ENCODE results near the gene POFUT2.

POFUT2 gene

DNA sequence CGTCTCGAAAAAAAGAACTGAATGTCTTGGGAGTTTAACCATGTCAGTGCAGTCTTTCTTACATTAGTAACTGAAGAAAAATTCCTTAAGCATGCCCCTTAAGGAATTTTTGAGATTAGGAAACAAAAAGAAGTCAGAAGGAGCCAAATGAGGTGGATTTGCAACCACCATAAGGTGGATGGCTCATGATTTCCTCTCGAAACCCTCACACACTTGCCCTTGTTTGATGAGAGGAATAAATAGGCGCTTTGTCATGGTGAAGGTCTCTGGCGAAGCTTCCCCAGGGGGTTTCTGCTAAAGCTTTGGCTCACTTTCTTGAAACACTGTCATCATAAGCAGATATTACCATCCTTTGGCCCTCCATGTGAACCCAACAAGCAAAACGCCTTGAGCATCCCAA lies 68.2 kb downstream of the POFUT2 start:
- no peak for TF ChIP-seq CTCF (IDR thresholded peaks at IDR 0.05; ENCODE audit: control insufficient read depth, extremely low read depth, insufficient read depth)
- no peak for DNase-seq (ENCODE audit: low read depth)
- no peak overlapping the region for H3K4me3 ChIP-seq (ENCODE audit: low read depth, low read length)

DNA sequence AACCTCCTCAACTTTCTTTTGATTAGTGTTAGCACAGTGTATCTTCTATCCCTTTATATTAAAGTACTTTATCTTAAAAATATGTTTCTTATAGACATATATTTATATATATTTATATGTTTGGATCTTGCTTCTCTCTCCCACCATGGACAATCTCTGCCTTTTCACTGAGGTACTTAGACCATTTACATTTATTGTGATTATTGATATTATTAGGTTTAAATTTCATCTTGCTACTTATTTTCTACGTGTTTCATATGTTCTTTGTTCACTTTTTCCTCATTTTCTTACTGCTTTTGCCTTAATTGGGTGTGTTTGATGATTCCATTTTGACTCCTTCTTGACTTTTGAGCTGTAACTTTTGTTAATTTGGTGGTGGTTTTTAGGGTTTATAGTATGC lies 70.7 kb downstream of the POFUT2 start:
- no peak for TF ChIP-seq CTCF (IDR thresholded peaks at IDR 0.05; ENCODE audit: control insufficient read depth, extremely low read depth, insufficient read depth)

DNA sequence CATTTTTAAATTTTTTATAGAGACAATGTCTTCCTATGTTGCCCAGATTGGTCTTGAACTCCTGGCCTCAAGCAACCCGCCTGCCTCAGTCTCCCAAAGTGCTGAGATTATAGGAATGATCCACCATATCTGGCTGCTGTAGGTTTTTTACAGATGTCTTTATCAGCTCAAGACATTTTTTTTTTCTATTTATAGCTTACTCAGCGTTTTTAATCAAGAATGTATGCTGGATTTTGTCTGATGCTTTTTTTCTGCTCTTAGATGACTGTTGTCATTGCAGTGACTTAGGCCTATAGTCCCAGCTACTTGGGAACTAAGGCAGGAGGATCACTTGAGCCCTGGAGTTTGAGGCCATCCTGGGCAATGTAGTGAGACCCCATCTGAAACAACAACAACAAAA lies 72.5 kb downstream of the POFUT2 start:
- no peak for TF ChIP-seq CTCF (IDR thresholded peaks at IDR 0.05; ENCODE audit: control insufficient read depth, extremely low read depth, insufficient read depth)
- H3K4me3 ChIP-seq (ENCODE audit: low read depth, low read length), result no peak overlapping the region
- DNase-seq (ENCODE audit: low read depth), result no peak

More for the DNA sequence above, 70.7 kb downstream of the POFUT2 start:
- no peak overlapping the region for H3K4me3 ChIP-seq (ENCODE audit: low read depth, low read length)
- no peak for DNase-seq (ENCODE audit: low read depth)
